ENCODE results near the gene ZMIZ2.
"Not testable (repeated sequence)": the region's sequence is repeated elsewhere in the genome, so short reads cannot be mapped to it uniquely, and the experiment has no call there.

ZMIZ2 gene

DNA sequence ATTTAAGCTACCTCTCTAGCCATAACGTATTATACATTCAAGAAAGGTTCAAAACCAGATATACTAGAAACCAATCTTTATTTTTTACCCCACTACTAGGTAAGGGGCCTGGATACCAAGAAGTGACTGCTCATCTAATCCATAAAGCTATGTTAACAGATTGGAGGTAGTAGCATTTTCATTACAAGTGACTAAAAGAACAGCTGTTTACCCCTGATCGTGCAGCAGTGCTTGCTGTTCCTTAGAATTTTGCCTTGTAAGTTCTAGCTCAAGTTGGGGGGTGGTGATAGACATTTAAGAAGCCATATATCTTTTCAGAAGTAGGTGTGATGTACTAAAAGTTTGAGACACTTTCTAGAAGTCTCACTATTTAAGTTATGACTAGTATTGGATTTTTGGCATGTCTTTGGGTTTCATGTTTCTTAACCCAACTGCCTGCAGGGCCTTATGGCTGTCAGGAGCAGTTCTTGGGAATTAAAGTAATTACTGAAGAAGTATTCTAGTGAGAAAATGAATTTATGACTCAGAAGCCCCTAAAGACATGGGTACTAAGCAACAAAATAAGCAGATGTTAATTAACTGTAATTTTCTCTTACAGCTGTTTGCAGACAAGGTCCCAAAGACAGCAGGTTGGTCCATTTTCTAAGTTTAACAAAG lies 50.1 kb downstream of the ZMIZ2 start:
- no peak for DNase-seq (ENCODE audit: low read depth)

DNA sequence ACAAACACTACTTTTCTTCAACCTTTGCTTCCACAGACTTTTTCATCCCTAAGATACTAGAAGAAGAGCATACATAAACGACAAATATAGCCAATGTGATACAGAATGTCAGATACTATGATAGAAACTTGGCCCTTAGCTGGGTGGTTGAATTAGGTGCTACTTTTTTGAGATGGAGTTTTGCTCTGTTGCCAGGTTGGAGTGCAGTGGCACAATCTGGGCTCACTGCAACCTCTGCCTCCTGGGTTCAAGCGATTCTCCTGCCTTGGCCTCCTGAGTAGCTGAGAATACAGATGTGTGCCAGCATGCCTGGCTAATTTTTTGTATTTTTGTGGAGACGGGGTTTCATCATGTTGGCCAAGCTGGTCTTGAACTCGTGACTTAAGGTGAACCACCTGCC lies 51.3 kb downstream of the ZMIZ2 start:
- DNase-seq (ENCODE audit: low read depth), result no peak

DNA sequence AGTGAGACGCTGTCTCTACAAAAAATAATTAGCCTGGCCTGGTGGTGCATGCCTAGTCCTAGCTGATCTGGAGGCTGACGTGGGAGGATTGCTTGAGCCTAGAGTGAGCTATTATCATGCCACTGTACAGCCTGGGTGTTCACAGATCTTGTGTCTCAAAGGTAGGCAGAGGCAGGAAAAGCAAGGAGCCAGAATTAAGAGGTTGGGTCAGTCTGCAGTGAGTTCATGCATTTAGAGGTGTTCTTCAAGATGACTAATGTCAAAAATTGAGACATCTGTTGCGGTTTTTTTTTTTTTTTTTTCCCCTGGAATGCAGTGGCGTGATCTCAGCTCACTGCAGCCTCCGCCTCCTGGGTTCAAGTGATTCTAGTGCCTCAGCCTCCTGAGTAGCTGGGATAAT lies 53.2 kb downstream of the ZMIZ2 start:
- no peak for DNase-seq (ENCODE audit: low read depth)

DNA sequence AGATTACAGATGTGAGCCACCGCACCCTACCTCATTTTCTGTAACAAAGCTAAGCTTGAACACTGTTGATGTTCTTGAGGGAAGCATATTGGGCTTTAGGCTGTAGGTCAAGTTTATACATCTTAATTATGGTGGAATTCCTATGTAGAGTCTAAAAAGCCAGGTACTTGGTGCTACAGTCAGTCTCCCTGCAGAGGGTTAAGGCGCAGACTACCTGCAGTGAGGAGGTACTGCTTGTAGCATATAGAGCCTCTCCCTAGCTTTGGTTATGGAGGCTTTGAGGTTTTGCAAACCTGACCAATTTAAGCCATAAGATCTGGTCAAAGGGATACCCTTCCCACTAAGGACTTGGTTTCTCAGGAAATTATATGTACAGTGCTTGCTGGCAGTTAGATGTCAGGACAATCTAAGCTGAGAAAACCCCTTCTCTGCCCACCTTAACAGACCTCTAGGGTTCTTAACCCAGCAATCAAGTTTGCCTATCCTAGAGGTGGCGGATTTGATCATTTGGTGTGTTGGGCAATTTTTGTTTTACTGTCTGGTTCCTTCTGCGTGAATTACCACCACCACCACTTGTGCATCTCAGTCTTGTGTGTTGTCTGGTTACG lies 53.9 kb downstream of the ZMIZ2 start:
- no peak for DNase-seq (ENCODE audit: low read depth)

DNA sequence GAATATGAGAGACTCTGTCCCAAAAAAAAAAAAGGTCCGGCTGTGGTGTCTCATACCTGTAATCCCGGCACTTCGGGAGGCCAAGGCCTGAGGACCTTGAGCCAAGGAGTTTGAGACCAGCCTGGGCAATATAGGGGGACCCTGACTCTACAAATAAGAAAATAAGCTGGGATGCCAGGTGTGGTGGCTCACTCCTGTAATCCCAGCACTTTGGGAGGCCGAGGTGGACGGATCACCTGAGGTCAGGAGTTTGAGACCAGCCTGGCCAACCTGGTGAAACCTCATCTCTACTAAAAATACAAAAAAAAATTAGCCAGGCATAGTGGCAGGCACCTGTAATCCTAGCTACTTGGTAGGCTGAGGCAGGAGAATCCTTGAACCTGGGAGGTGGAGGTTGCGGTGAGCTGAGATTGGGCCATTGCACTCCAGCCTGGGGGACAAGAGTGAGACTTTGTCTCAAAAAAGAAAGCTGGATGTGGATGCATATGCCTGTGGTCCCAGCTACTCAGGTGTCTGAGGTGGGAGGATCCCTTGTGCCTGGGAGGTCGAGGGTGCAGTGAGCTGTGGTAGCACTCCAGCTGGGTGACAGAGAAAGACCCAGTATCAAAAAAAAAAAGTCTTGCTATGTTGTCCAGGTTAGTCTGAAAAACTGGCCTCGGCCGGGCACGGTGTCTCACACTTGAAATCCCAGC lies 55.3 kb downstream of the ZMIZ2 start:
- DNase-seq (ENCODE audit: low read depth), result not testable (repeated sequence)

DNA sequence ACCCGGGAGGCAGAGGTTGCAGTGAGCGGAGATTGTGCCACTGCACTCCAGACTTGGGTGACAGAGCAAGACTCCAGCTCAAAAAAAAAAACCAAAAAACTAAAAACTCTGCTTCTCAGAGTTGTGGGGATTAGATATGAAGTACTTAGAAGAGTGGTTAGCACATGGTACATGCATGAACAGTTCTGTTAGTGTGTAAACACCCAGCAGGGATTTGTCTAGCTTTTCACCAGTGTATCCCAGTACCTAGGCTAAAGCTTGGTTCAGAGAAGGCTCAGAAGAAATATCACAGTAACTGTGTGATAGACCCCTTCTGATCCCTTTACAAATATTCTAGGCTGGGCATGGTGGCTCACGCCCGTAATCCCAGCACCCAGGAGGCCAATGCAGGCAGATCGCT lies 57.3 kb downstream of the ZMIZ2 start:
- no peak for DNase-seq (ENCODE audit: low read depth)

DNA sequence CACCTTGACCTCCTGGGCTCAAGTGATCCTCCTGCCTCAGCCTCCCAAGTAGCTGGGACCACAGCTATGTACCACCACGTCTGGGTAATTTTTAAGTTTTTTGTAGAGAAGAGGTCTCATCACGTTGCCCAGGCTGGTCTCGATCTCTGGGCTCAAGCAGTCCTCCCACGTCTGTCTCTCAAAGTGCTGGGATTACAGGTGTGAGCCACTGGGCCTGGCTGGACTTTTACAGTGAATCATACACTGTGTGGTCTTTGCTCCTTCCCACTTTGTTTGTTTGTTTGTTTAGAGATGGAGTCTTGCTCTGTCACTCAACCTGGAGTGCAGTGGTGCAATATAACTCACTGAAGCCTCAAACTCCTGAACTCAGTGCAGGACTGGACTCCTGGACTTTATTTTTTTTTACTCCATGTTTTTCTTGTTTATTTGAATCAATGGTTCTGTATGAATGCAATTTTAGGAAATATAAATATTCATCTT lies 60.3 kb downstream of the ZMIZ2 start:
- no peak for DNase-seq (ENCODE audit: low read depth)

DNA sequence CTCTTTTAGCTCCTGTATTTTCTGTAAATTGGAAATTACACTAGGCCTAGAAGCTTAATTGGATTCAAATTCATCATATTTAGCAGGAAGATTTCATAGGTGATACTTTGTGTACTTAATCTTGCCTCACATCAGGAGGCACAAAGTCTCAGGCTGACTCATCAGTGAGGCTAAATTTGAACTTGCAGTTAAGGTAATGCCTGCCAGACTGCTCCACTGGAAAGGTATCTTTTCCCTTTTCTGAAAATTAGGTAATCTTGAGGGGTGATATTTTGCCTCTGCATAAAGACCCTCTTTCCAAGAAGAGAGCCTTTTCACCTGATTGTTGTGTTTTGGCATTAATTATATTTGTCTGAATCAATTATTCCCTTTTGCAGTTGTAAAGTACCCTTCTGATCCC lies 62.4 kb downstream of the ZMIZ2 start:
- DNase-seq (ENCODE audit: low read depth), result no peak

DNA sequence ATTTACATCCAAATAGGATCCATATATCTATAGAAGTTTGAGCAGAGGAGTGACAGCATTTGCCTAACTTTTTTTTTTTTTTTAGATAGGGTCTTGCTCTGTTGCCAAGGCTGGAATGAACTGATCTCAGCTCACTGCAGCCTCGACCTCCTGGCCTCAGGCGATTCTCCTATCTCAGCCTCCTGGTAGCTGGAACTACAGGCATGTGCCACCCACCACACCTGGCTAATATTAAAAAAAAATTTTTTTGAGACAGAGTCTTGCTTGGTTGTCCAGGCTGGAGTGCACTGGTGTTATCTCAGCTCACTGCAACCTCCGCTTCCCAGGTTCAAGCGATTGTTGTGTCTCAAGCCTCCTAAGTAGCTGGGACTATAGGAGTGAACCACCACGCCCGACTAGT lies 62.9 kb downstream of the ZMIZ2 start:
- DNase-seq (ENCODE audit: low read depth), result no peak

DNA sequence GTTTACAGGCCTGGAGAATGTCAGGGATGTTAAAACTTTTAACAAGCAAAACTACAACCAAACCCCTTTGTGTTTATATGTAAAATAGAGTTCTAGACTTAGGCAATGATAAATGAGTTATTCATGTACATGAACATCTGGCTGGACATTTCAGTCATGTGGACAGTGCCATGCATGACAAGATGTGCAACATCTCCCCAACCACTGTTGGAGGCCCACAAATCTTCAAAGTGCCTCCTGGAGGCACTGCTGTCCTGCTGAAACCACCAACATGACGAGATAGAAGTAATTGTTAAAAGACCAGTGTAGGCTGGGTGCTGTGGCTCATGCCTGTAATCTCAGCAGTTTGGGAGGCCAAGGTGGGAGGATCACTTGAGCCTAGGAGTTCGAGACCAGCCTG lies 66.3 kb downstream of the ZMIZ2 start:
- no peak for DNase-seq (ENCODE audit: low read depth)

DNA sequence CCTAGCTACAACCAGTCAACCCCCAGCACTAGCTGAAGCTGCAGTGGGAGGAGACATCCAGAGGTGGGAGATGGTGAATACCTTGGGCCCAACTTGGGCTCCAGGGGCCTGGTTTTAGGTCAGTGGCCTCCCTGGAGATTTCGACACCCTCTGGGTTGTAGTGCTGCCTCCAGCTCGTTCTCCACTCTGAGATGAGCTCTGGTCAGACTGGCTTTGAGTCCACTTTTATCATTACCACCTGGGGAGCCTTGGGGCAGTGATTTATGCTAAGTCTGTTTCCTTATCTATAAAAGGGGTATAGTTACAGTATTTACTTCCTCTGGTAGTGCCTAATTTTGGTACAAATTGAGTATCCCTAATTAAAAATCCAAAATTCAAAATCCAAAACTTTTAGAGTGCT lies 70.6 kb downstream of the ZMIZ2 start:
- no peak for DNase-seq (ENCODE audit: low read depth)

Measured in stimulated activated CD8-positive, alpha-beta memory T cell treated with anti-CD3 and anti-CD28 coated beads, Interleukin-4, amount 100 ng/mL, for 24 hours (primary cell).